Fibroblast of lung (primary cell): ENCODE measurements around the gene TMEM135. TPM values are rescaled to one million over a fixed set of nuclear protein-coding genes. Genes with fewer than 3 reads are reported as not detected.

ENCODE experiments used
- DNase-seq, 2 donors: peaks; one replicate each; pipeline versions ENCODE4 v3.0.0 to v3.0.0-alpha.2; 2010; ENCODE audit warnings: low read depth in 2 of 2
- H2AFZ ChIP-seq: 2 replicates; pipeline ENCODE4 v1.5.1; 2012; ENCODE audit warnings: low read length, control low read depth, inconsistent platforms
- H3K27ac ChIP-seq: 2 replicates; pipeline ENCODE4 v1.5.1; 2011; ENCODE audit warnings: low read length, control low read depth; ENCODE audit not compliant: insufficient read depth
- H3K27me3 ChIP-seq: 2 replicates; pipeline ENCODE4 v1.5.1; 2011; ENCODE audit warnings: mild to moderate bottlenecking, low read length; ENCODE audit not compliant: control insufficient read depth, insufficient read depth
- H3K36me3 ChIP-seq: 2 replicates; pipeline ENCODE4 v1.5.1; 2011; ENCODE audit warnings: low read length; ENCODE audit not compliant: control insufficient read depth, insufficient read depth
- H3K4me1 ChIP-seq: 2 replicates; pipeline ENCODE4 v1.5.1; 2011; ENCODE audit warnings: low read length; ENCODE audit not compliant: control insufficient read depth, insufficient read depth; ENCODE audit errors: extremely low read depth
- H3K4me2 ChIP-seq: 2 replicates; pipeline ENCODE4 v1.5.1; 2011; ENCODE audit warnings: low read length, control low read depth; ENCODE audit not compliant: insufficient read depth; ENCODE audit errors: extremely low read depth
- H3K4me3 ChIP-seq, 4 experiments: fragments of 200-600 bp in 1 of 4; sonication (generic) in 1 of 4; replicated peaks in 1 of 4; 2 replicates each; pipeline ENCODE4 v1.5.1; 2011 to 2016; ENCODE audit warnings: low read length in 4 of 4, low read depth in 3 of 4, mild to moderate bottlenecking in 3 of 4, control low read depth in 2 of 4, inconsistent platforms in 1 of 4, mixed read lengths in 1 of 4; ENCODE audit not compliant: insufficient read depth in 1 of 4; ENCODE audit errors: control extremely low read depth in 1 of 4
- H3K79me2 ChIP-seq: 2 replicates; pipeline ENCODE4 v1.5.1; 2012; ENCODE audit warnings: mild to moderate bottlenecking, low read length, inconsistent platforms; ENCODE audit not compliant: control insufficient read depth, insufficient read depth
- H3K9ac ChIP-seq: 2 replicates; pipeline ENCODE4 v1.5.1; 2011; ENCODE audit warnings: mild to moderate bottlenecking, low read length, control low read depth; ENCODE audit not compliant: insufficient read depth
- H3K9me3 ChIP-seq: 2 replicates; pipeline ENCODE4 v1.5.1; 2012; ENCODE audit warnings: low read depth, low read length; ENCODE audit not compliant: control insufficient read depth, insufficient read depth
- H4K20me1 ChIP-seq: 2 replicates; pipeline ENCODE4 v1.5.1; 2011; ENCODE audit warnings: low read length; ENCODE audit not compliant: control insufficient read depth, insufficient read depth; ENCODE audit errors: extremely low read depth
- CTCF ChIP-seq, 2 donors: IDR thresholded peaks in 1 of 2; conservative IDR thresholded peaks in 1 of 2; 1 replicate in 1 of 2; 2 replicates in 1 of 2; pipeline ENCODE4 v1.5.1; 2011 to 2012; ENCODE audit warnings: low read length in 2 of 2, control low read depth in 1 of 2, inconsistent platforms in 1 of 2, low read depth in 1 of 2, mild to moderate bottlenecking in 1 of 2
- EZH2 ChIP-seq: IDR thresholded peaks from 2 replicates; pipeline ENCODE4 v1.5.1; 2012; ENCODE audit warnings: low read length, control low read depth, mild to moderate bottlenecking; ENCODE audit errors: missing control alignments
- polyA plus RNA-seq, 2 donors: library from polyadenylated mRNA; depleted of rRNA in 1 of 2; stranded (reverse) in 1 of 2; unstranded in 1 of 2; fragments of >200 nt; gene quantifications; 2 replicates each; pipeline ENCODE4 v1.2.1, GENCODE V29; 2011 to 2012; ENCODE audit warnings: missing spikeins in 1 of 2
- total RNA-seq: library from RNA; depleted of rRNA; stranded (reverse); fragments of >200 nt; gene quantifications from 2 replicates; pipeline ENCODE4 v1.2.1, GENCODE V29; 2014

TMEM135 gene
- total and polyA plus RNA-seq, 2 donors (not counting 1 experiment from before 2014, with no cell fraction given) = 17.3 to 20.6 TPM

- DNase-seq = peak in 1 of 2 donors; percentile 4
- TF ChIP-seq EZH2 (no peak), CTCF (conservative IDR thresholded peaks at IDR 0.05 in 1 of 2, IDR thresholded peaks at IDR 0.05 in 1 of 2; ENCODE audit: low read depth in 1 of 2, low read length in 2 of 2) (no peak)
- Histone ChIP-seq H3K27ac (no peak overlapping the region), H3K36me3 (no peaks in the 10 kb centered on the region), H3K4me2 (no peak overlapping the region), H2AFZ (no peak overlapping the region), H3K9ac (no peak overlapping the region), H3K27me3 (no peaks in the 10 kb centered on the region), H3K79me2 (no peaks in the 10 kb centered on the region), H4K20me1 (no peaks in the 10 kb centered on the region), H3K4me3 (no peak overlapping the region), H3K9me3 (no peaks in the 10 kb centered on the region), H3K4me1 (no peaks in the 10 kb centered on the region)
These were observed 72.9 kb downstream of the TMEM135 start for GRCh38 chr11:87110443-87111131.

GRCh38 chr11:87114093-87114492, 76.4 kb downstream of the TMEM135 start:
- H4K20me1 ChIP-seq = no peaks in the 10 kb centered on the region
- H3K4me2 ChIP-seq = no peak overlapping the region
- H3K9me3 ChIP-seq = no peaks in the 10 kb centered on the region
- H3K79me2 ChIP-seq = no peaks in the 10 kb centered on the region
- H3K27ac ChIP-seq = no peak overlapping the region
- no peaks in the 10 kb centered on the region for H3K36me3 ChIP-seq
- no peaks in the 10 kb centered on the region for H3K4me1 ChIP-seq
- H3K9ac ChIP-seq = no peak overlapping the region
- no peaks in the 10 kb centered on the region for H3K27me3 ChIP-seq
- no peak for TF ChIP-seq CTCF (conservative IDR thresholded peaks at IDR 0.05 in 1 of 2, IDR thresholded peaks at IDR 0.05 in 1 of 2; ENCODE audit: low read depth in 1 of 2, low read length in 2 of 2)
- no peak for TF ChIP-seq EZH2
- peak; percentile 6 to 59 for DNase-seq
- H3K4me3 ChIP-seq = no peak overlapping the region
- no peak overlapping the region for H2AFZ ChIP-seq

- Histone ChIP-seq H3K36me3 (no peaks in the 10 kb centered on the region), H2AFZ (no peak overlapping the region), H3K9ac (no peak overlapping the region), H3K79me2 (no peaks in the 10 kb centered on the region), H3K4me1 (no peaks in the 10 kb centered on the region), H3K27me3 (no peaks in the 10 kb centered on the region), H3K27ac (no peak overlapping the region), H3K4me3 (no peak overlapping the region), H3K9me3 (no peaks in the 10 kb centered on the region), H4K20me1 (no peaks in the 10 kb centered on the region), H3K4me2 (no peak overlapping the region)
- TF ChIP-seq EZH2 = no peak
- no peak for TF ChIP-seq CTCF (conservative IDR thresholded peaks at IDR 0.05 in 1 of 2, IDR thresholded peaks at IDR 0.05 in 1 of 2; ENCODE audit: low read depth in 1 of 2, low read length in 2 of 2)
- no peak for DNase-seq
These were observed 78.5 kb downstream of the TMEM135 start for GRCh38 chr11:87116185-87116584.
